GM12892 (cell line): ENCODE data around the gene CRIP2.

Experiments used
- DNase-seq: peaks from one replicate; pipeline ENCODE4 v3.0.0; 2011; ENCODE audit not compliant: insufficient read length
- FAIRE-seq: peaks from 2 replicates; lab custom pipeline; 2011; peaks lifted over from hg19 to GRCh38; lab: Jason Lieb, UNC
- POLR2A ChIP-seq: IDR thresholded peaks from 2 replicates; pipeline ENCODE4 v1.6.1; 2011; ENCODE audit warnings: low read depth, low read length, control low read depth
- POLR2AphosphoS5 ChIP-seq: IDR thresholded peaks from 2 replicates; pipeline ENCODE4 v1.6.1; 2011; ENCODE audit warnings: low read depth, low read length, control low read depth
- TAF1 ChIP-seq: IDR thresholded peaks from 2 replicates; pipeline ENCODE4 v1.6.1; 2011; ENCODE audit warnings: low read depth, mild to moderate bottlenecking, control low read depth, low read length, borderline replicate concordance

CRIP2 gene

DNA sequence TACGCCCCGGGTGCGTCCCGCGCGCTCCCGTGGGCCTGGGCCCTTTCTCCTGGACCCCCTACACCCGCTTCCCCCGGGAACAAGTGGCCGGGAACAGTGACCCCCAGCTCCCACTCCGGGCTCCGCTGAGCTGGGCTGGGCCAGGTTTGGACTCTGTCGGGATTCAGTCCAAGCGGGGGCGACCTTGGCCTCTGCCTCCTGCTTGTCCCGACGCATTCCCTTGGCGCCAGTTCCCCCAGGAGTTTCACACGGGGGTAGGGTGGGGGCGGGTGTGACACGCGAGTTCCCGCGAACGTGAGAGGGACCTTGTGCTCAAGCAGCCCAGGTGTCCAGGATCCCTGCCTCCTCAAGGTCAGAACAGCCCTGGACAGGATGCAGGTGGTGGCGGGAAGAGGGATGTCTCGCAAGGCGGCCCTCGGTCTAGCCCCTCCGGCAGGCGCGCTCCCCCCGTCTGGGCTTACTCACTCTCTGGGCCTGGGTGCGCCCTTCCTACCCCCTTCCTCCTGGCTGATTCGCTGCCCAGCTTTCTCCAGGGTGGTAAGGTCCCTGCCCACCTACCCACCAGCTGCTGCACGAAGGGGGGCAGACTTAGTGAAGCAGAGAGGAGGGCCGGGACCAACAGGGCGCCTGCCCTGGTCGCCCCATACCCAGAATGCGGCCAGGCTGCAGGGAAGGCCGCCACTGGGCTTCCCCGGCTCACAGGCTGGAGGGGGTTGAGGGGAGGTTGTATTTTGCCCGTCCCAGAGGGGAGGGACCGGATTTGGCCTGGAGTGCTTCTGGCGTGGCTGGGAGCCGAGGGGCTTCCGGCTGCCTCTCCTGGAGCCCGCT lies 862 bp downstream of the CRIP2 start:
- TF ChIP-seq TAF1: no peak
- no peak for TF ChIP-seq POLR2A
- no peak for TF ChIP-seq POLR2AphosphoS5
- no peak for DNase-seq
- no peak for FAIRE-seq

DNA sequence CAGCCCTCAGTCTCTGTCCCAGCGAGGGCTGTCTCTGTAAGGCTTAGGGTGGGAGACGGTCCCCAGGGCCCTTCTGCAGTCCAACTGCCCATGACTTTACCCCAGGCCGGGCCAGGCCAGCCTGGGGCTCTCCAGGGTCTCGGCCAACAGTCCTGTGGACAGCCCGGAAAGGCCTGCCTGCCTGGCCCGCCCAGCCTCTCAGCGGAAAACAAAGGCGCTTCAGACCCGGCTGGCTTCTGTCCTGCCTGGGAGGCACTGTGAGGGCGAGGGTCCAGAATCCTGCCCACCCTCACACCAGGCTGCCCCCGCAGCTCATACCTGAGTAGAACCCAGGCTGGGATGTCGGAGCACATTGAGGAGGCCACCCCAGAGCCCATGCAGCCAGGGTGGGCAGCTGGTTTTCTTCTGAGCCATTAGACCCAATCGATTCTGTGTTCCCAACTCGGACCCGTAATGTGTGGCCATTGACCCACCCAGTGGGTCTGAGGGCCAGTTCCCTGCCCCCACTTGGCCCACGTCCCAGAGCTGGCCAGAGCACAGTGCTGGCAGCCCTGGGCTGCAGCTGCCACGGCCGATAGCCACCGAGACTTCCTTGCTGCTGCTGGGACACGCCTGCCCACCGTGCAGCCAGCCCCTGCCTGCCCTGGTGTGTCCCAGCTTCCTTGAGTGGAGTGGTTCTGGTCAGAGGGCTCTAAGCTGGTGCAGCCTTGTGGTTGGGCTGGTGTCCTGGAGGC lies 1.6 kb downstream of the CRIP2 start:
- FAIRE-seq: no peak
- TF ChIP-seq POLR2A: no peak
- no peak for TF ChIP-seq POLR2AphosphoS5
- no peak for TF ChIP-seq TAF1
- no peak for DNase-seq

DNA sequence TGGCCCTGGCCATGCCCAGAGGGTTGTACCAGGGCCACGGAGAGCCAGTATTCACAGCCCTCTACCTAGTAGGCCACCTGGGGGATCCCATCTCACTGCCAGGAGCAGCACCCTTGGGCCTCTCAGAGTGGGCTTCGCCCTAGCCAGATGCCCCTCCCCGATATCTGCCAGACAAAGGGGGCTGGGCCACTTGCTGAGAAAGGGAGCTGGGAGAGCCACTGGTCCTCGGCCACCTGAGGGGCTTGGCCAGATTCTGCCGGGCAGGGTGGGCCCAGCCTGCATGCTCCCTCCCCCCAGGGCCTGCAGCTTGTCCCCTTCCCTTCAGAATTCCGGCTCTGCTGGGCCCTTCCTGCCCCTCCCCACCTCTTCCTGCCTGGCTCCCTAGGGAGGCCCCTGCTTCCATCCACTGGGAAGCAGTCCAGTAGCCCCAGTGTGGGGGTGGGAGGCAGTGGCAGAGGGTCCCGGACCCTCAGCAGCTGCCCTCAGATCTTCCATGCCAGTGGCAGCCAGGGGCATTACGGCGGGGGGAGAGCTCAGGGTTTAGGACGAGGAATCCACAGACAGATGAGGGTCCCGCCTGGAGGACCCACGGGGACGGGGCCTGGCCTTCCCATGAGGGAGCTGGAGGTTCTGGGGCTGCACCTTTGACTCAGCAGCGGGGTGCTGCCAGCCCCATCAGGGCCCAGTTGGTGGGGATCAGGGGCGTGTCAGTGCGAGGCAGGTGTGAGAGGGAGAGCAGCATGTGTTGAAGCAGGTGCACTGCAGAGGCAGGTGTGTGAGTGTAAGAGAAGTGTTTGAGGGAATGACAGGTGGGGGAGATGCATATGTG lies 2.4 kb downstream of the CRIP2 start:
- no peak for FAIRE-seq
- TF ChIP-seq POLR2AphosphoS5 (no peak), TAF1 (no peak), POLR2A (no peak)
- no peak for DNase-seq

DNA sequence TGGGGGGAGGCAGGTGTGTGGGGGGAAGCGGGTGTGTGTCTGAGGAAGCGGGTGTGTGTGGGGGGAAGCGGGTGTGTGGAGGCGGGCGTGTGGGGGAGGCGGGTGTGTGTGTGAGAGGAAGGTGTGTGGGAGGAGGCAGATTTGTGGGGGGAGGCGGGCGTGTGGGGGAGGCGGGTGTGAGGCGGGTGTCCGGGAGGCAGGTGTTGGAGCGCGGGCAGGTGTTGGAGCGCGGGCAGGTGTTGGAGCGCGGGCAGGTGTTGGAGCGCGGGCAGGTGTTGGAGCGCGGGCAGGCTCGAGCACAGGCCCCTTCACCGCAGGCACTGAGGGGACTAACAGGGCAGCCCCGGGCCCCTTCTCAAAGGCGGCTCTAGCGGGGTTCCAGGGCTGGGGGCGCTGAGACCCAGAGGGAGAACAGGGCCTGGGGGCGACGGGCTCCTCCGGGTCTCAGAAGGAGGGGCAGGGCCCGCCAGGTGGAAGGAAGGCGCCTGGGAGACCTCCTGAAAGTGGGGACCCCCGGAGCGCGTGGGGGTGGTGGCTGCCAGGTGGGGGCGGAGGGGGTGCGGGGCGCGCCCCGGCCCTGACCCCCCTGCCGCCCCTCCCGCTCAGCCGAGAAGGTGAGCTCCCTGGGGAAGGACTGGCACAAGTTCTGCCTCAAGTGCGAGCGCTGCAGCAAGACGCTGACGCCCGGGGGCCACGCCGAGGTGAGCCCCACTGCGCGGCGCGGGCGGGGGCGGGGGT lies 3.2 kb downstream of the CRIP2 start:
- DNase-seq: no peak
- TF ChIP-seq POLR2AphosphoS5: no peak
- no peak for TF ChIP-seq TAF1
- TF ChIP-seq POLR2A: no peak
- FAIRE-seq: no peak

DNA sequence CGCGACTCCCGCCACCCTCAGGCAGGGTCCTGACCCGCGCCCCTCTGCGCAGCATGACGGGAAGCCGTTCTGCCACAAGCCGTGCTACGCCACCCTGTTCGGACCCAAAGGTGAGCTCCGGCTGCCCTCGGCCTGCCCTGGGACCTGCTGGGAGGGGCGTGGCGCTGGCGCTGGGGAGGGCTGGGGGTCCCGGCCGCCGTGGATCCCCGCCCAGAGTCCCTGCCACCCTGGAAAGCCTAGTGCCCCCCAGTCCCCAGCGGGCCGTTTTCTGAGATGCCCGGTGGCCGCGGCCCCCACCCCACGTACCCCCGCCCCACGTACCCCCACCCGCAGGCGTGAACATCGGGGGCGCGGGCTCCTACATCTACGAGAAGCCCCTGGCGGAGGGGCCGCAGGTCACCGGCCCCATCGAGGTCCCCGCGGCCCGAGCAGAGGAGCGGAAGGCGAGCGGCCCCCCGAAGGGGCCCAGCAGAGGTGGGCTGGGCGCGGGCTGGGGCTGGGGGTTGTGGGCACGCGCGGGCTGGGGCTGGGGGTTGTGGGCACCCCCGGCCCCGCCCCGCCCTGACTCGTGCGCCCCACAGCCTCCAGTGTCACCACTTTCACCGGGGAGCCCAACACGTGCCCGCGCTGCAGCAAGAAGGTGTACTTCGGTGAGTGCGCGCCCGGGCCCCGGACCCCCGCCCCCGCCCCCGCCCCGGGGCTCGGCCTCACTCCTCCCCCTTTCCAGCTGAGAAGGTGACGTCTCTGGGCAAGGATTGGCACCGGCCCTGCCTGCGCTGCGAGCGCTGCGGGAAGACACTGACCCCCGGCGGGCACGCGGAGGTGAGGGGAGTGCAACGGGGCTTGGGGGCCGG lies 4.0 kb downstream of the CRIP2 start:
- FAIRE-seq (no peak), DNase-seq (no peak)
- TF ChIP-seq TAF1 (no peak), POLR2AphosphoS5 (no peak), POLR2A (no peak)

DNA sequence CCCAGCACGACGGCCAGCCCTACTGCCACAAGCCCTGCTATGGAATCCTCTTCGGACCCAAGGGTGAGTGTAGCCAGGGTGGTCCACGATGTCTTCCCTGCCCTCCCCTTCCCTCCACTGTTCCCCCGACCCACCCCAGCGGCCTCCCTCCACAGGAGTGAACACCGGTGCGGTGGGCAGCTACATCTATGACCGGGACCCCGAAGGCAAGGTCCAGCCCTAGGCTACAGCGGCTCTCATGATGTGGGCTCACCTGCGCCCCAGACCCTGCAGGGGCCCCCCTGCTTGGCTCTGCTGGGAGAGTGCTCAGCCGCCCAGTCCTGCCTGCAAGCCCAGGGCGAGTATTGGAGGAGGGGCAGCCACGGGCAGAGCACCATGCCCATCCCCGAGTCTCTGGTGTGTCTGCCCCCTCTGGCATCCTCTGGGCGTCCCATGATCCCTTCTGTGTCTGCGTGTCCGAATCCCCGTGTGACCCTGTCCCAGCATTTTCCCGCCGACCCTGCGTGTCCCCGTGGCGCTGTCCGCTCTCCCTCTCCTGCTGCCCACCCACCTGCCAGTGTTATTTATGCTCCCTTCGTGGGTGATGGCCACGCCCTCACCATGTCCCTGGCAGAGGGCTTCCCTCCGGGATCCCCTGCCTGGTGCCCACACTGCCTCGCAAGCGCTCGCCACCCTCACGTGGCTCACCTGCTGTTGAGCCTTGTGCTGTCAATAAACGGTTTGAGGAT lies 5.0 kb downstream of the CRIP2 start:
- TF ChIP-seq TAF1: no peak
- no peak for TF ChIP-seq POLR2A
- no peak for TF ChIP-seq POLR2AphosphoS5
- FAIRE-seq: no peak
- DNase-seq: no peak

DNA sequence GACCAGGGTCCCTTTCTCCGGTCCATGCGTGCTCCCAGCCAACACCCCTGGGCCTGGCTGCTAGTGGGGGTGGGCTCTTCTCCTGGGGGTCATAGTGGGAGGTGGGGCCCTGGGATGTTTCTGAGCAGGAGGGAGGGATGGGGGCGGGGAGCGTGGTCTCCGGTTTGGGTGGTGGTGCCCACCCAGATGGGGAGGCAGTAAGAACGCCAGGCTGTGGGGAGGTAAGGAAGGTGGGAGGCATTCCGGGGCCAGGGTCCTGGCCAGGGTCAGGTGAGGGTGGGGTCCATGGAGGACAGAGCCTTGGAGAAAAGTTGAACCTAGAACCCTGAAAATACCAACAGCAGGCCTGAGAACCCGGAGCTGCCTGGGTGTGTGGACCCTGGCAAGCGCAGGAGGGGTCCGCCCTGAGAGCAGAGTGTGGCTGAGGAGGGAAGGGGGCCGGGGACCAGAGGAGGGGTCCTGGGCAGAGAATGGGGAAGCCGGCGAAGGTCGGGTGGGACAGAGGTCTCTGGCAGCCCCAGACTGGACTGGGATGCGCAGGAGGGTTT lies 5.7 kb downstream of the CRIP2 start:
- DNase-seq: no peak
- TF ChIP-seq POLR2AphosphoS5 (no peak), POLR2A (no peak), TAF1 (no peak)
- FAIRE-seq: no peak

DNA sequence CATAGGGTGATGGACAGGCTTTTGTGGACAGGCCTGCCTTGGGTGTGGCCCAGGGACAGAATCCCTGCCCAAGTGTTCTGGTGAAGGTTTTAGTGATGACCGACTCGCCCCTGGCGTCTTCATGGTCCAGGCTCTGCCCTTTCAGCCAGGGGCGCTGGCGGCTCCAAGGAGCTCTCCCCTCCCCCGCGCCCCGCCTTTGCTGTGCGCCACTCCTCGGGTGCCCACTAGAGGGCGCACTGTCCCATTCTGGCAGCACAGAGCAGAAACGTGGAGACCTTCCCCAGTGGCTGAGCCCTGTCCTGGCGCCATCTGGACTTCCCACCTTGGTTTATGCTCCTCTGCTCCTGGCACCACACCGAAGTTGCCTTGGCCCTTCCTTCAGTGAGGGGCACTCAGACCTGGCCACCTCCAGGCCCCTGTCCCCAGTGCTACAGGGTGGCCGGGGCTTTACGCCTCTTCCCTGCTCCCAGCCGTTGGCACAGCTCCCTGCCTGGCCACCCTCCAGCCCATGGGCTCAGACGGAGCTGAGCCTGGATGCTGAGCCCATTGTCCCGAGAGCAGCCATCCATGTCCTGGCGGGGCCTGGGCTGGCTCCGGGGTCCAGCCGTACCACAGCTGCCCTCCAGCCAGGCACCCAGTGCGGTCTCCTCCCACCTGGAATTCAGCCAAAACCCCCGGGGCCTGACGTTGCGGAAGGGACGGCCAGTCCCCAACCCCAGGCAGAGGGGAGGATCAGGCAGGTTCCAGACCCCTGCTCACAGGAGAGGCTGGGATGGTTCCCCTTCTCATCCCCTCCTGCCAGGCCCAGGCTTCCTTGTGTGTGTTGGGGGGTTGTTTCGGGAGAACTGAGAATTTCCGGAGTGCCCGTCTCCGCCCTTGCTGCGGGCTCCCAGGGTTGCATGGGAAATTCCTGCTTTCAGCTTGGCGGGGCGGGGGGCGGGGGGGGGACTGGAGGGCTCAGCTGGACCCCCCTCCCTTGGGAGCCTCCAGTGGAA lies 6.5 kb downstream of the CRIP2 start:
- peak; percentile 98 for DNase-seq
- peak; percentile 98 for FAIRE-seq
- TF ChIP-seq TAF1 (0 out of 2 replicates have a peak, but pooled peaks have one; percentile 21), POLR2A (no peak; the same call in 1 of the 2 replicates), POLR2AphosphoS5 (no peak)
